ENCODE data around the gene KAT6B.
A peak's percentile ranks its signal among the peaks of the same experiment; 100 is the strongest.

KAT6B gene

DNA sequence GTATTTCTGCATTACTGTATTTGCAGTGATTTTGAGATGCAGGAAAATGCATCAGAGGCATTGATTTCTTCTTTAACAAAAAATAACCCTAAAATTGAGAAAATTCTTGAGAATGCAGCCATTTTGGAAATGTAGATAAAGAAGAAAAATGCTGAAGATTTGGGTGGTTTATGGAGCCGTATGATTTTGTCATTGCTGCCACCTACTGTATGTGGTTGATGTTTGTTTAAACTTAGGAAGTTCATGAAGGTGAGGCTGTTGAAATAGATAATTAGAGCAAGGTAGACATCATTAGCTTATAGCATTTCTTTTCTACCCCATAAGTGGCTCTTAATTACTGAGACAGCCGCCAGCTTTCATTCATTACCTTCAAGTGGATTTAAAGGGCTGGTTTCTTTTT is 193.0 kb downstream of the KAT6B start:
- peak; percentile 15 for DNase-seq

DNA sequence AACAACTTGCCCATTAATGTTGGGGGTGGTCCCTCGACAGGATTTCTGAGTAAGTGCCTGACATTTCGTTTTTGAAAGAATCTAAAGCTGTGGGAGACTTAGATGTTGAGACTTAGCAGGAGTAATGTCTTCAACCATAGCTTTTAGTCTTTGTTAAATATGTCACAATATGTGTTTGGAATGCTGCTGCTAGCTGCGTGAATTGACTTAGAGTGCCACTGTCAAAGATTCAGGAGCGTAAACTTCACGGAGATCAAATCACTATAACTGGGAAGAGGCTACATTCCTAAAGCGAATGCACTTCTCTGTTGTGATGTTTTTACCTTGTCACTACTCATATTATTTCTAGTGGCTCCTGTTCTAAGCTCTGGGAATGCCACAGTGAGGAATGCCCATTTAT is 193.8 kb downstream of the KAT6B start:
- DNase-seq = no peak

DNA sequence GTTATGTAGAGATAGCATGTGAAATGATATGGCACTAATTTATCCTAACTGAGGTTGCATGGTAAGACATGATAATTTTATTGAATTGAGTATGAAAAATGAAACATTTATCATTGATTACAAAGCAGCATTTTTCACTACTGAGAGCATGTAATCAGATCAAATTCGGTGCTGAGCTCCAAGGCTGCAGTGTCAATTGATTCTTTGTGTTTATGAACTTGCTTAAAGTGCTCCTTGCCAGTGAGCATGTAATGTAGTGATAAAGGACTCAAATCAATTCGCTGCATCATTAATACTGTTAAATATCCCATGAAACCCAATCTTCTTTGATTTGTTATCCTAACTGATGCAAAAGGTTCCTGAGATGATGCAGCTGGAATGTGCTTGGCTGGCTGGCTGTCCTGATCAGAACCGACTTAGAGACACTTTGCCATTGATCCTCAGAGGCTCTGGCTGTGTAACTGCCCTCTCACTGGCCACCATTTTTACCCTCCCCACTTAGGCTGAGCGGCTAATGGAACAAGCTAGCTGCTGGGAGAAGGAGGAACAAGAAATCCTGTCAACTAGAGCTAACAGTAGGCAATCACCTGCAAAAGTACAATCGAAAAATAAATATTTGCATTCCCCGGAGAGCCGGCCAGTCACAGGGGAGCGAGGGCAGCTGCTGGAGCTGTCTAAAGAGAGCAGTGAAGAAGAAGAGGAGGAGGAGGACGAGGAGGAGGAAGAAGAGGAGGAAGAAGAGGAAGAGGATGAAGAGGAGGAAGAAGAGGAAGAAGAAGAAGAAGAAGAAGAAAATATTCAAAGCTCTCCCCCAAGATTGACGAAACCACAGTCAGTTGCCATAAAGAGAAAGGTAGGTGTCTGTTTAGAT is 195.2 kb downstream of the KAT6B start:
- no peak for DNase-seq

DNA sequence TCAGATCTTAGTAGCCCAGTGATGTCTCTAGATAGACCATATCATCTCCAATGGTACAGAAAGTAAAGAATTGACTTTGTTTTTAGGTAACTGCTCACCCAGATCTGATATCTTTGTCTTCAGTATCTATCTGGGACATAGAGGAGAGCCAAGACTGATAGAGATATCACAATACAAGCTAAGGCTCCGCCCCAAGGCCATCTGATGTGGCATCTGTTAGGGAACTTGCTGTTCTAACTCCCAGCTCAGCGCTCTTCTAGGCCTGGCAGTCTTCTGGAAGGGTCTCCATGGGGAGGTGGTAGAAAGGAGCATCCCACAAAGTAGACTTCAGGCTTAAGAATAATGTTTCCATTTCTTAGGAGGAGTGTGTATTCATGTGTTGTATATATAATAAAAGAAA is 196.7 kb downstream of the KAT6B start:
- no peak for DNase-seq

DNA sequence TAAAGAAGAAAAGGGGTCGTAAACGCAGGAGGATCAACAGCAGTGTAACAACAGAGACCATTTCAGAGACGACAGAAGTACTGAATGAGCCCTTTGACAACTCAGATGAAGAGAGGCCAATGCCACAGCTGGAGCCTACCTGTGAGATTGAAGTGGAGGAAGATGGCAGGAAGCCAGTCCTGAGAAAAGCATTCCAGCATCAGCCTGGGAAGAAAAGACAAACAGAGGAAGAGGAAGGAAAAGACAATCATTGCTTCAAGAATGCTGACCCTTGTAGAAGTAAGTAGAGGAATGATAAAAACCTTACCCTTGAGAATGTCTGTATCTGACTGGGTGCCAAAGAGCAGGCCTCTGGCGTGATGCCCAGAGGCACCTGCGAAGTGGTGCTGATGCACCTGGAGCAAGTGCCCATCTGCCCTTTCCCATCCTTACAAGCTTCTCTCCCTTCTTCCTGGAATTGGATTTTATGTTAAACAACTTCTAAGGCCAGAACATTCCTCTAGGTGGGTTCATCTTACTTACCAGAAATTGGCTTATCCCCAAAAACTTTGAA is 198.6 kb downstream of the KAT6B start:
- DNase-seq = no peak

DNA sequence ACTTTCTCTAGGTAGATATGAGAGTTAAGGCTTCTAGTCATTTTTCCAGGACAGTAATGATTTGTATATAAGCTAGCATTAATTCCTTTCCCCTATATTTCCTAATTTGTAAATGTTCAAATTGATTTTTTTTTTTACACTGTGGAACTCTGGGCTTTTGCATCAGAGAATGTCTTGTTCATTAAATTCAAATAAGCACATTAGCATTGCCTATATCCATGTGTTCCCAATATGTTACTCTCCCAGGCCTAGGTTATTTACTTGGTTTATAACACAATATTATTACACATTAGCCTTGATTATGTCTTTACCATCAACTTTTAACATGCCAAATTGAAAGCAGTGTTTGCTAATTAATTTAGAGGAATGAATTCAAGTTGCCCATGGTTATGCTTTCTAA is 201.6 kb downstream of the KAT6B start:
- no peak for DNase-seq

DNA sequence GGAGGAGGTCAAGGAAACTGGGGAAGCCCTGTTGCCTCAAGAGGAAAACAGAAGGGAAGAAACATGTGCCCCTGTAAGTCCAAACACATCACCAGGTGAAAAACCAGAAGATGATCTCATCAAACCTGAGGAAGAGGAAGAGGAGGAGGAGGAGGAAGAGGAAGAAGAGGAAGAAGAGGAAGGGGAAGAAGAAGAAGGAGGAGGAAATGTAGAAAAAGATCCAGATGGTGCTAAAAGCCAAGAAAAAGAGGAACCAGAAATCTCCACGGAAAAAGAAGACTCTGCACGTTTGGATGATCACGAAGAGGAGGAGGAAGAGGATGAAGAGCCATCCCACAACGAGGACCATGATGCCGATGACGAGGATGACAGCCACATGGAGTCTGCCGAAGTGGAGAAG is 202.3 kb downstream of the KAT6B start:
- peak; percentile 63 for DNase-seq

DNA sequence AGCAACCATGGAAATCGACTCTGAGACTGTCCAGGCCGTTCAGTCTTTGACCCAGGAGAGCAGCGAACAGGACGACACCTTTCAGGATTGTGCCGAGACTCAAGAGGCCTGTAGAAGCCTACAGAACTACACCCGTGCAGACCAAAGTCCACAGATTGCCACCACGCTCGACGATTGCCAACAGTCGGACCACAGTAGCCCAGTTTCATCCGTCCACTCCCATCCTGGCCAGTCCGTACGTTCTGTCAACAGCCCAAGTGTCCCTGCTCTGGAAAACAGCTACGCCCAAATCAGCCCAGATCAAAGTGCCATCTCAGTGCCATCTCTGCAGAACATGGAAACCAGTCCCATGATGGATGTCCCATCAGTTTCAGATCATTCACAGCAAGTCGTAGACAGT is 203.0 kb downstream of the KAT6B start:
- no peak for DNase-seq

DNA sequence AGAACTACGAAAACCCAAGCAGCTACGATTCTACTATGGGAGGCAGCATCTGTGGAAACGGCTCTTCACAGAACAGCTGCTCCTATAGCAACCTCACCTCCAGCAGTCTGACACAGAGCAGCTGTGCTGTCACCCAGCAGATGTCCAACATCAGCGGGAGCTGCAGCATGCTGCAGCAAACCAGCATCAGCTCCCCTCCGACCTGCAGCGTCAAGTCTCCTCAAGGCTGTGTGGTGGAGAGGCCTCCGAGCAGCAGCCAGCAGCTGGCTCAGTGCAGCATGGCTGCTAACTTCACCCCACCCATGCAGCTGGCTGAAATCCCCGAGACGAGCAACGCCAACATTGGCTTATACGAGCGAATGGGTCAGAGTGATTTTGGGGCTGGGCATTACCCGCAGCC is 203.5 kb downstream of the KAT6B start:
- no peak for DNase-seq

DNA sequence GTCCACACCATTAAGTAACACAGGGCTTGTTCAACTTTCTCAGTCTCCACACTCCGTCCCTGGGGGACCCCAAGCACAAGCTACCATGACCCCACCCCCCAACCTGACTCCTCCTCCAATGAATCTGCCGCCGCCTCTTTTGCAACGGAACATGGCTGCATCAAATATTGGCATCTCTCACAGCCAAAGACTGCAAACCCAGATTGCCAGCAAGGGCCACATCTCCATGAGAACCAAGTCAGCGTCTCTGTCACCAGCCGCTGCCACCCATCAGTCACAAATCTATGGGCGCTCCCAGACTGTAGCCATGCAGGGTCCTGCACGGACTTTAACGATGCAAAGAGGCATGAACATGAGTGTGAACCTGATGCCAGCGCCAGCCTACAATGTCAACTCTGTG is 204.0 kb downstream of the KAT6B start:
- DNase-seq = no peak

DNA sequence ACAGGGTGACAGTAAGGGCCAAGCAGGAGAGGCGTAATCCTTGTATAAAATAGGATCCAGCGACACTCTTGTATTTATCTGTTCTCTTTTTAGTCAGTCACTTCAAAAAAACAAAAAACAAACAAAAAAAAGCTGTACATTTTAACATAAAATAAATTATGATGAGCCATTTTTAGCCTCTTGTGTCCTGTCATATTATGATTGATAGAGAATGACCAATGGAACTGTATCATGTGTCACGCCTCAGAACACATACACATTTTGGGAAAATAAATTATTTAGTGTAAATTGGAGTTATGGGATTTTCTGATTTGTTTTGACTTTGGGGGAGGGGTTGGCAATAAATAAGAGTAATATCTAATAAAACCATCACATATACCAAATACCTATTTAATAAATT is 205.7 kb downstream of the KAT6B start:
- no peak for DNase-seq

DNA sequence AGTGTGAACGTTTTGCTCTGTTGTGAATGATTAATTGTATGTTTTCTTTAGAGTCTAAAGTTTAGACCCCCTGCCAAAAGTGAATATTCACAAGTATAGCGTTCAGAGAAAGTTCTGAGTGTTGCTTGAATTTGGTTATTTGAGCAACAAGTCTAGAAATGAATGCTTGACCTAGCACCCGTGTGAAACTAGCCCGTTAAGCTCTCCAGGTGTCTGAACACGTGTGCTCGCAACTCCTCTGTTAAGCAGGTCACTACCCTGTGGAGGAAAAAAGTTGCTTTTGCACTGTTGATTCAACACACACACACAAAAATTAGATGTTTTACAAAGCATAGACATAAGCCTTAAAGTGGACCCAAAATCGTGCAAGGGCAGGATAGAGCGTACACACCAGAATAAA is 206.4 kb downstream of the KAT6B start:
- DNase-seq = no peak

DNA sequence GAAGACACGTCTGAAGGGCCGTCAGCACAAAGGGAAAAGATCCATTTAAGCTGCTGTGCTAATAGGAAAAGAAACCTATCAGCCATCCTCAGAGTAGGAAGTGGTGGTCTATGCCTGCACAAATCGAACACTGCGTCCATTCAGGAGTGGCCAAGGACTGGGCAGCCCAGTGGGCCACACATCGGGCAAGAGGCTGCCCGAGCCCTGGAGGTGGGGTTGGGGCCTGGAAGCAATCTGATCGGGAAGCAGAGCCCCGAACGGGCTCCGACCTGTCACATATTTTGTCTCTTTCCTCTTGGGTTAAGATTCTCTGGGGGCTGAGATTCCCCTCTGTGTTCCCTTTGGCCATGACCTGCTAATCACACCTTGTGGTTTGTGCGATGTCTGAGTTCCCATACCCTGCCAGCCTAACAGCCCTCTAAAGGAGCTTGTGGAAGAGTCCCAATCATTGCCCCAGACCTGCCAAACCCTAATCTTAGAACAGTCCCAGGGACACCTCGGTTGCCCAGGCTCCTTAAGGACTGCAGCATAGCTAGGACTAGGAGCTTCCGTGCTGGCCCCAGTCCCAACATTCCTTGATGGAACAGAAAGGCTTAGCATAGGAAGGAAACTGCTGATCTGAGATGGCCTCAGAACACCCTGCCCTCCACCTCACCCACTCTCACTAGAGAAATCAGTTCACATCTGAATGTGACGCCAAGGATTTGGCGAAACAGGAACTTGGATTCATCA is 207.2 kb downstream of the KAT6B start:
- no peak for DNase-seq

DNA sequence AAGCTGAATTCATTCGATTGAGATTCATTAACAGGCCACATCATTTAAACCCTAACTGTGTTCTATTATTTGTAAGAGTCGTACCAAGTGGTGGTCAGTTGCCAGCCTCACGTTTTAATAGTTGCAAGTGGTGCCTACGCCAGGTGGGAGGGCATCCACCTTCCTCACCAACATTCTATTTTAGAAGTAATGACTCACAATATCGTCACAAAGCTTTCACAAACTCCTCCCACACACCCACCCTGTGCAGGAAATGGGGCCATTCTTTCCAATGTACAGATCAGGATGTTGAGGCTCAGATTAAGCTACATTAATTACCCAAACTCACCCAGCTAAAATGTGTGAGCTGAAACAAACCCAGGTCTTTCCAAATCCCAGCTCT is 207.7 kb downstream of the KAT6B start:
- DNase-seq = no peak

DNA sequence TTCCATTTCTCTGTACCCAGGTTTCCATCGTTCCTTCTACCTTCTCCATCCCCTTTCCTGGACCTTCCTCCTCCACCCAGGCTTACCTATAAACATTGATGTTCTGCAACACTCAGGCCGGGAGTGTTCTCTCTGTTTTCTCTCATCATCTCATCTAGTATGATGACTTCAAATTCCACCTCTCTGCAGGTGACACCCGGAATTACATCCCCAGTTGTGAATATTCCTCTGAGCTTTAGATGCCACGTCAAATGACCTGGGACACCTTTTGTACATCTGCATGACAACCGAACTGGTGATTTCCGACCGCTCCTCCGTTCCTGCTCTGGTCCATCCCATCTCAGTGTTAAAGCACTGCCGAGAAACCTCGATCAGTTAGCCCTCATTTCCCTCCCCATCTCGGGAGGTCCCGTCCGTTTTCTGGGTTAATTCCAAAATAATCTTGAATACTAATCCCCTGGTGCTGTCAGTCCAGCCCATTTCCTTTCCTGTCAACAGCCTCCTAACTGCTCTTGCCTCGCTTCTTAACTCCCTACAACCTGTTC is 208.4 kb downstream of the KAT6B start:
- DNase-seq = no peak

DNA sequence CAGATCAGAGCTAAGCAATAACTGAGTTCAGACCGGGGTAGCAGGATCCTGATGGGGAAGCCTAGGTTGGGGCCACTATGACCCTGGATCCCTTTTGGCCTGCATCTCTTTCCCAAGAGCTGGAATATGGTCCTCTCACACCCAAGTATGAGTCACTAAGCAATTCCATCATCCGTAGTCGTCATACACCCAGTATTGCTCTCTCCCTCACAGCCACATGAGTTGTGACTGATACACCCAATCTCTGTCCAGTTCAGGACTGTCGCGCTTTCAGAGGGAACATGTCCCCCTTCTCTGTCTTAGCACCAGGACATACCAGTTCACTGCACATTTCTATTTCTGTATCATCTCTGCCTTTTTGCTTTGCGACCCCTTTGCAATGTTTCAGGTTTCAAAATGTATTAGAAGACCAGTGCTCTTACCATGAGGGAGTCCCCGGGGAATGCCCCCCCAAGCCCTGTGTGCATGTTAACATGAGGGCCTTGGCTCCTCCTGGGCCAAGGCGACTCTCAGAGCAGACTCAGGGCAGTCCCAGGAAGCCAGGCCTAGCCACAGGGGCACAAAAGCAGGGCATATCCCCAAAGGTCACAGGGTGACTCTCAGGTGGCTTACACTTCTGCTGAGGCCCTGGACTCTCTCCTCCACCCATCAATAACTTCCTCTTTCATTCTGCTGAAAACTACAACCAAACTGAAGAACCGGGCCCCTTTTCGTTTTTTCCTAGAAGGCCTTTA is 209.7 kb downstream of the KAT6B start:
- DNase-seq = peak; percentile 46

DNA sequence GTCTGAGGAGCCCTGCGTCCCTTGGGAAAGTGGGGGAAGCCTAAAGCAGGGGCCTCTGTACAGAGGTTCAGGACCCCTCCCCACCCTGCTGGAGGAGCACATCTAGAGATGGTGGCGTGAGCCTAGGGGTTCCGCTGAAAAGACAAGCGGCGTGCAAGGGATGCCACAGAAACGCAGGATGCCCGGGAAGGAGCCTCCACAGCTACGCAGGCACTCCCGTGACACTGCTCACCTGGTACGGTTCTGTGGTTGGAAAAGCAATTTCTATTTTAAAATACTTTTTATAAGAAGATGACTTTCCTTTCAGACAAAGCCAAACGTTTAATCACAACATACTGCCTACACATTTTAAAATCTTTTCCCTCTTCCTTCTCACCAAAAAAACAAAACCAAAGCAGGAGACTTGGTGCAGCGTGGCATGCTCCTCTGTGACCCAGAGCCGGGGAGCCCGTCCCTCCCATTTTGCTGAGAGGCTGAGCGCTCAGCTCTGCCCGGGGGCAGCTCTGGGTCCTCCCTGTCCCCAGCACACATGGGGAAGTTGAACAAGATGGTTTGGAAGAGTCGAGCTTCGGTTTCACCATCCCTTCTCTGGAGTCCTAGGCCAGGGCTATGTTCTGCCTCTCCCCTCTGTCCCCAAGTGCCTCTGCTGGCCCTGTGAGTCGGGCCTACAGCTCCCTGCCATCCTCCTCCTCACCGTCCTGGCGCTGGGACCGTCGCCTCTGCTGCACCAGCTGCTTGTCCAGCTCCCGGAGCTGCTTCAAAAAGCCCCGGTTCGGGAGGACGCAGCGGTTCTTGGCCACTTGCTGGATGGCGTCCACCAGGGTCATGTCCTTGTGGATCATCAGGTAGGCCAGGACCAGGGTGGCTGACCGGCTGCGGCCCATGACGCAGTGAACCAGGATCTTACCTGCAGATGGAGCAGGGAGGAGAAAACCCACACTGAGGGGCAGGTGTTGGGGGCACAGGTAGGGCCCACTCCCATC is 211.1 kb downstream of the KAT6B start:
- no peak for DNase-seq

DNA sequence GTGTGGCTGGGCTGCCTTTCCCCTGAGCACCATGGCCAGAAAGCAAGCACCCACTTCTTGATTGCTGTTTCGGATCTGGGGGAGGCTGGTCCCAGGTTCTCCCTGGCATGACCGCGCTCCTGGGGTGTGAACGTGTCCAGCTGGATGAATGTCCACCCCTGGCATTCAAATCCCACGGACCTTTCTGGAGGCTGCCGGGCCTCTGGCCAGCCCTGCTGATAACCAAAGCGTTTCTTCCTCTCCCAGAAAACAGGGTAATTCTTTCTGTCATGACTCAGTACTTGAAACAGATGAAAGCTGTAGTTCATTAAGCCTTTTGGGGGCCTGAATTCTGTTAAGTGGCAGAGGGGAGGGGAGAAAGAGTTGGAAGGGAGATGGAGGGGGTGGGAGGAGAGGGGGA is 211.9 kb downstream of the KAT6B start:
- no peak for DNase-seq

DNA sequence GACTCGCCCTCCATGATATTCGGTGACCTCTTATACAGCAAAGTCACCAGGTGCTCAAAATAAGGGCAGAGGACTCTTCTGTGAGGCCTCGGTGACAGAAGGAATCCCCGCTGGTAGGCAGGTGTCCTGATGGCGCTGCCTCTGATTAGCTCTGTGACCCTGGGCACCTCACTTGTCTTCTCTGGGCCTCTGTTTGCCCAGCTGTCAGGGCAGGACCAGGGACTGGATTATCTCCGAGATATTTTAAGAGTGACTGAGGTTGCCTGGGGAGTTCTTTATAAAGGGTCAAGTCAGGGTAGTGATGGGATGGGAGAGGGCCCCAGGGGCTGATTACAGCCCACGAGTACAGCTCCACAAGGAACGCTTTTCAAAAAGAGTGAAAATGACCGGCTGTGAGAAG is 214.2 kb downstream of the KAT6B start:
- DNase-seq = no peak

DNA sequence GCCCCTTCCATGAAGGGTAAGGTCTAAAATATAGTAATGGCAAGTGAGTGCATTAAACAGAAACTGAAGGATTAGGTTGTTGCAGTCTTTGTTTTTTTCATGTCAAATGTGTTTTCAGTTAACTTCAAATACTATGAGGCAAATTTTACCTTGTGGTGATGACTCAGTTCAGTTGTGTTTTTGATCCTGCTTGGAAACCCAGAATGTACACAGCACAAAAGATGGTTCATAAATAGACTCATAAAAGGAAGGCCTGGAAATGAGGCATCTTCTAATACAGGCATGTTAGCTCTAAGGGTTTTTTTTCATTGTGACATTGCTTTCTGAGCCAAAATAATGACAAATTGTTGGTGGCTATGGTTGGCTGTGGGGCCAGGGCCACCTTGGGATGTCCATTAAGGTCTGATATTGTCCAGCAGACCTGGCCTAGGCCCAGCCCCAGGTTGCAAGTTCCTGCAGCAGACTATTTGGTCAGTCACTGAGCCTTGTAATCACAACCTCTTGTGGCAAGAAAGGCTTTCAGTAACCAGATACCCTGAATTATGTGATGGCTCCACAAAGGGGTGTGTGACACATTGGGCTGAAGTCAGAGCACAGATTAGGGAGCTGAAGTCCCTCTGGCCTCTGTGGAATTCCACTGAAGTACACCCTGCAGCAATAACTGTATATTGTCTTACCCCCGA is 216.0 kb downstream of the KAT6B start:
- DNase-seq = no peak
